Transverse colon (tissue), 4 donors: ENCODE data around the gene CTNNBL1.

ENCODE experiments used
- EP300 ChIP-seq: sonication (generic); formaldehyde crosslinking; IDR thresholded peaks from one replicate; pipeline ENCODE4 v1.6.1; 2017; ENCODE audit warnings: antibody characterized with exemption, low read depth
- POLR2A ChIP-seq: fragments of 450-650 bp; IDR thresholded peaks from one replicate; pipeline ENCODE4 v1.6.1; 2016; ENCODE audit warnings: antibody characterized with exemption, mild to moderate bottlenecking, moderate library complexity
- POLR2AphosphoS5 ChIP-seq, 3 donors: sonication (generic); formaldehyde crosslinking; IDR thresholded peaks; one replicate each; pipeline ENCODE4 v1.6.1; 2016; ENCODE audit warnings: antibody characterized with exemption in 3 of 3
- TF ChIP-seq, protein P1 (sequence below), 5 experiments: fragments of 200-600 bp in 3 of 5; fragments of 450-650 bp in 2 of 5; sonication (generic) in 3 of 5; IDR thresholded peaks; 1 replicate in 2 of 5; 2 replicates in 3 of 5; pipeline ENCODE4 v1.5.1; 2016 to 2017; ENCODE audit warnings: antibody characterized with exemption in 5 of 5, inconsistent platforms in 3 of 5, mild to moderate bottlenecking in 2 of 5, moderate library complexity in 1 of 5

- TF ChIP-seq POLR2A (no peak), EP300 (no peak), POLR2AphosphoS5 (IDR thresholded peaks at IDR 0.05) (no peak)
- TF ChIP-seq, protein P1, sequence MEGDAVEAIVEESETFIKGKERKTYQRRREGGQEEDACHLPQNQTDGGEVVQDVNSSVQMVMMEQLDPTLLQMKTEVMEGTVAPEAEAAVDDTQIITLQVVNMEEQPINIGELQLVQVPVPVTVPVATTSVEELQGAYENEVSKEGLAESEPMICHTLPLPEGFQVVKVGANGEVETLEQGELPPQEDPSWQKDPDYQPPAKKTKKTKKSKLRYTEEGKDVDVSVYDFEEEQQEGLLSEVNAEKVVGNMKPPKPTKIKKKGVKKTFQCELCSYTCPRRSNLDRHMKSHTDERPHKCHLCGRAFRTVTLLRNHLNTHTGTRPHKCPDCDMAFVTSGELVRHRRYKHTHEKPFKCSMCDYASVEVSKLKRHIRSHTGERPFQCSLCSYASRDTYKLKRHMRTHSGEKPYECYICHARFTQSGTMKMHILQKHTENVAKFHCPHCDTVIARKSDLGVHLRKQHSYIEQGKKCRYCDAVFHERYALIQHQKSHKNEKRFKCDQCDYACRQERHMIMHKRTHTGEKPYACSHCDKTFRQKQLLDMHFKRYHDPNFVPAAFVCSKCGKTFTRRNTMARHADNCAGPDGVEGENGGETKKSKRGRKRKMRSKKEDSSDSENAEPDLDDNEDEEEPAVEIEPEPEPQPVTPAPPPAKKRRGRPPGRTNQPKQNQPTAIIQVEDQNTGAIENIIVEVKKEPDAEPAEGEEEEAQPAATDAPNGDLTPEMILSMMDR (IDR thresholded peaks at IDR 0.05): no peak
Observed at GRCh38 chr20:37808233-37809070, 114.6 kb downstream of the CTNNBL1 start.
